ENCODE results near the gene DNAJB12.

GRCh38 chr10:72334196-72334824 is 20.4 kb downstream of the DNAJB12 start:
- TF ChIP-seq CTCF (IDR thresholded peaks at IDR 0.05), result no peak
- TF ChIP-seq POLR2A (IDR thresholded peaks at IDR 0.05), result no peak

All from testis (tissue), 2 donors.